Heart left ventricle (tissue), 16 donors: ENCODE data around the gene SLIT1. TPM values are rescaled to one million over a fixed set of nuclear protein-coding genes. Genes with fewer than 3 reads are reported as not detected.

ENCODE experiments used
- ATAC-seq, 4 donors: fragments of 200-7000 bp; cut with Tn5 transposase; one replicate each; pipeline ENCODE4 v1.9.1; 2020 to 2022; ENCODE audit warnings: moderate library complexity in 4 of 4, mild to moderate bottlenecking in 3 of 4, moderate number of reproducible peaks in 1 of 4
- DNase-seq, 5 donors: peaks; one replicate each; pipeline ENCODE4 v3.0.0-alpha.2; 2020
- H3K27ac ChIP-seq, 12 donors: fragments of 200-600 bp; sonication (generic) in 4 of 12; one replicate each; pipeline versions ENCODE4 v1.5.0 to v1.8.0; 2016 to 2022; ENCODE audit warnings: mild to moderate bottlenecking in 2 of 12
- H3K27me3 ChIP-seq, 9 donors: fragments of 200-600 bp; sonication (generic) in 2 of 9; one replicate each; pipeline versions ENCODE4 v1.5.1 to v1.8.0; 2016 to 2022; ENCODE audit warnings: mild to moderate bottlenecking in 3 of 9
- H3K36me3 ChIP-seq, 9 donors: fragments of 200-600 bp; sonication (generic) in 2 of 9; one replicate each; pipeline versions ENCODE4 v1.5.0 to v1.8.0; 2018 to 2022; ENCODE audit warnings: mild to moderate bottlenecking in 2 of 9
- H3K4me1 ChIP-seq, 12 donors: fragments of 200-600 bp; sonication (generic) in 4 of 12; one replicate each; pipeline versions ENCODE4 v1.5.0 to v1.8.0; 2016 to 2022; ENCODE audit warnings: mild to moderate bottlenecking in 3 of 12
- H3K4me3 ChIP-seq, 12 donors: fragments of 200-600 bp; sonication (generic) in 4 of 12; one replicate each; pipeline versions ENCODE4 v1.5.0 to v1.8.0; 2017 to 2022; ENCODE audit warnings: mild to moderate bottlenecking in 9 of 12, moderate library complexity in 4 of 12
- H3K9me3 ChIP-seq, 12 donors: fragments of 200-600 bp; sonication (generic) in 4 of 12; one replicate each; pipeline versions ENCODE4 v1.5.0 to v1.8.0; 2016 to 2022; ENCODE audit warnings: mild to moderate bottlenecking in 1 of 12
- CTCF ChIP-seq, 12 donors: fragments of 200-600 bp; sonication (generic) in 4 of 12; IDR thresholded peaks; one replicate each; pipeline versions ENCODE4 v1.5.0 to v1.8.0; 2018 to 2022; ENCODE audit warnings: antibody characterized with exemption in 12 of 12, mild to moderate bottlenecking in 5 of 12
- POLR2A ChIP-seq, 2 donors: fragments of 450-650 bp; IDR thresholded peaks; one replicate each; pipeline ENCODE4 v1.6.1; 2017; ENCODE audit warnings: antibody characterized with exemption in 2 of 2, mild to moderate bottlenecking in 2 of 2, moderate library complexity in 2 of 2
- WGBS, 4 donors: extraction: QIAGEN DNeasy Blood & Tissue Kit in 2 of 4; methylation state at CpG; one replicate each; pipeline versions ENCODE4 v1.1.5 to v1.1.7; 2013 to 2018; 5-methylcytosine and 5-hydroxymethylcytosine counted together
- intact Hi-C, 10 donors: fragments of 100-400 bp; cut with DNase I; formaldehyde crosslinking; loops; one replicate each; pipeline versions ENCODE4 v1.11.1 to v1.14.2; 2022
- polyA plus RNA-seq, 2 donors: library from polyadenylated mRNA; stranded (reverse); fragments of 200-250 nt; gene quantifications; one replicate each; pipeline ENCODE4 v1.2.3, GENCODE V29; 2013
- total RNA-seq, 9 donors: library from RNA; depleted of rRNA in 2 of 9; stranded (reverse); fragments of >200 nt in 2 of 9; fragmentation: NEBNext Ultra II Directional in 3 of 9; extraction: Animal tissue kit (Norgen Biotek cat#: 25700) in 3 of 9; gene quantifications; one replicate each; pipeline versions ENCODE4 v1.1.0 to v1.2.4, GENCODE V29; 2016 to 2023
- donor health status: ischemic (EF 13 %, LVEDD 7.1; RV severe dilation, severe dysfunction).
- donor health status: healthy with polysubstance abuse.
- donor health status: DM: no; HTN: yes; CAD: no.
- donor health status: DM: no; HTN: no; CAD: no.
- donor health status: ischemic (EF 25% LVEDD 6.9; RV normal size, moderate dysfunction).
- donor health status: ischemic (EF 25% LVEDD 5.7; RV mildly dilated, moderate dysfunction).
- donor health status: healthy.
- donor health status: DM: yes; HTN: yes; CAD: no.
- donor health status: ischemic (EF 35%, LVEDD 5.7; RV mildly dilated, moderate dysfunction).
- donor health status: nonischemic (EF 11% LVEDD 7.7; RV severe dilation, severe dysfunction).
- donor health status: DM: yes; HTN: yes; CAD: no.
- donor health status: PGD.
- donor health status: ischemic (EF 29% LVEDD 5.4; RV normal size, mild dysfunction).
- donor health status: nonischemic (EF 23%, LVEDD 6.1; RV moderate dilation, normal function).

Gene SLIT1
- total and polyA plus RNA-seq, 11 donors, result 0.04 to 0.61 (median 0.12) TPM

GRCh38 chr10:97024168-97025073, 161.3 kb downstream of the SLIT1 start:
- WGBS, 4 donors, result 39 to 52% (median 42%) methylated on average over 13 of the region's 13 CpGs

GRCh38 chr10:97023401-97024167, 162.2 kb downstream of the SLIT1 start:
- Histone ChIP-seq H3K9me3 (no peaks in the 10 kb centered on the region), H3K4me1 (peaks cover 0 to 36% (median 20%) of the 10 kb centered on the region in 12 donors), H3K27me3 (no peaks in the 10 kb centered on the region), H3K27ac (peak overlapping the region in 11 of 12 donors; percentile 49 to 73 (median 67)), H3K36me3 (no peaks in the 10 kb centered on the region), H3K4me3 (no peak overlapping the region)
- no peak for DNase-seq
- intact Hi-C loops, result loop anchor here in 8 of 10 donors (5.0 to 10.0 kb wide), 8 partner anchors 106 to 649 kb away; partner anchors contain the start of gene LCOR (in 7 of the 8)
- ATAC-seq, result no peak
- TF ChIP-seq POLR2A (IDR thresholded peaks at IDR 0.05) (no peak), CTCF (IDR thresholded peaks at IDR 0.05) (no peak)
- WGBS, 4 donors, result 72 to 75% (median 75%) methylated on average over 14 of the region's 14 CpGs

More at GRCh38 chr10:97024168-97025073, 161.3 kb downstream of the SLIT1 start:
- Histone ChIP-seq H3K4me1 (peaks cover 0 to 36% (median 20%) of the 10 kb centered on the region in 12 donors), H3K27me3 (no peaks in the 10 kb centered on the region), H3K36me3 (no peaks in the 10 kb centered on the region), H3K9me3 (no peaks in the 10 kb centered on the region), H3K27ac (peak overlapping the region in 11 of 12 donors; percentile 49 to 73 (median 67)), H3K4me3 (no peak overlapping the region)
- intact Hi-C loops, result loop anchor here (5.0 to 10.0 kb wide), 12 partner anchors 107 to 650 kb away; partner anchors contain the start of gene LCOR (in 9 of the 10)
- ATAC-seq (peak in 3 of 4 donors; percentile 31 to 56 (median 48)), DNase-seq (peak in 2 of 5 donors; percentile 26 to 50)
- TF ChIP-seq POLR2A (IDR thresholded peaks at IDR 0.05), result no peak
- TF ChIP-seq CTCF (IDR thresholded peaks at IDR 0.05), result no peak

- 92 to 96% (median 95%) methylated on average over 7 of the region's 7 CpGs for WGBS, 4 donors
- no peaks in the 10 kb centered on the region for H3K9me3 ChIP-seq
- DNase-seq, result no peak
- H3K4me1 ChIP-seq, result peaks cover 0 to 36% (median 20%) of the 10 kb centered on the region in 12 donors
- intact Hi-C loops, result loop anchor here in 8 of 10 donors (5.0 to 10.0 kb wide), 8 partner anchors 105 to 648 kb away; partner anchors contain the start of gene LCOR (in 7 of the 8)
- TF ChIP-seq CTCF (IDR thresholded peaks at IDR 0.05) (no peak), POLR2A (IDR thresholded peaks at IDR 0.05) (no peak)
- no peaks in the 10 kb centered on the region for H3K36me3 ChIP-seq
- H3K4me3 ChIP-seq, result no peak overlapping the region
- no peak for ATAC-seq
- H3K27ac ChIP-seq, result no peak overlapping the region
- H3K27me3 ChIP-seq, result no peaks in the 10 kb centered on the region
Measured at GRCh38 chr10:97022616-97023015, 163.1 kb downstream of the SLIT1 start.
